Tibial nerve (tissue), 4 donors: ENCODE measurements around the gene SH3RF3. TPM values are rescaled to one million over a fixed set of nuclear protein-coding genes. Genes with fewer than 3 reads are reported as not detected.

Experiments used
- DNase-seq, 2 donors: peaks; one replicate each; pipeline ENCODE4 v3.0.0-alpha.2; 2019; ENCODE audit warnings: low spot score in 2 of 2
- H3K27ac ChIP-seq, 4 donors: fragments of 200-600 bp; sonication (generic) in 3 of 4; one replicate each; pipeline ENCODE4 v1.5.1; 2017 to 2019; ENCODE audit warnings: mild to moderate bottlenecking in 1 of 4
- H3K27me3 ChIP-seq, 2 donors: fragments of 200-600 bp; sonication (generic) in 1 of 2; one replicate each; pipeline versions ENCODE4 v1.5.1 to v1.6.0; 2017 to 2019
- H3K36me3 ChIP-seq, 3 donors: fragments of 200-600 bp; sonication (generic); one replicate each; pipeline ENCODE4 v1.5.1; 2018 to 2019
- H3K4me1 ChIP-seq, 4 donors: fragments of 200-600 bp; sonication (generic) in 3 of 4; one replicate each; pipeline ENCODE4 v1.5.1; 2017 to 2019
- H3K4me3 ChIP-seq, 4 donors: fragments of 200-600 bp; sonication (generic) in 3 of 4; one replicate each; pipeline ENCODE4 v1.5.1; 2017 to 2019; ENCODE audit warnings: mild to moderate bottlenecking in 1 of 4, moderate library complexity in 1 of 4
- H3K9me3 ChIP-seq, 4 donors: fragments of 200-600 bp; sonication (generic) in 3 of 4; one replicate each; pipeline ENCODE4 v1.5.1; 2017 to 2019
- CTCF ChIP-seq, 5 experiments: fragments of 200-600 bp in 3 of 5; fragments of 450-650 bp in 2 of 5; sonication (generic) in 3 of 5; IDR thresholded peaks; one replicate each; pipeline ENCODE4 v1.5.1; 2016 to 2019; ENCODE audit warnings: antibody characterized with exemption in 5 of 5, mild to moderate bottlenecking in 3 of 5, moderate library complexity in 2 of 5
- EP300 ChIP-seq, 2 donors: sonication (generic); formaldehyde crosslinking; IDR thresholded peaks; one replicate each; pipeline ENCODE4 v1.6.1; 2017; ENCODE audit warnings: antibody characterized with exemption in 2 of 2, mild to moderate bottlenecking in 1 of 2
- POLR2A ChIP-seq, 2 donors: fragments of 450-650 bp; IDR thresholded peaks; one replicate each; pipeline ENCODE4 v1.6.1; 2017; ENCODE audit warnings: antibody characterized with exemption in 2 of 2, mild to moderate bottlenecking in 2 of 2, moderate library complexity in 2 of 2
- WGBS, 2 donors: methylation state at CpG; one replicate each; pipeline ENCODE4 v1.1.5; 2018; 5-methylcytosine and 5-hydroxymethylcytosine counted together
- total RNA-seq, 4 donors: library from RNA; depleted of rRNA; stranded (reverse); fragments of >200 nt; gene quantifications; one replicate each; pipeline ENCODE4 v1.1.0, GENCODE V29; 2016

The SH3RF3 gene
- total RNA-seq, 4 donors from 2014 or later, result 6.9 to 18.0 (median 11.4) TPM

DNA sequence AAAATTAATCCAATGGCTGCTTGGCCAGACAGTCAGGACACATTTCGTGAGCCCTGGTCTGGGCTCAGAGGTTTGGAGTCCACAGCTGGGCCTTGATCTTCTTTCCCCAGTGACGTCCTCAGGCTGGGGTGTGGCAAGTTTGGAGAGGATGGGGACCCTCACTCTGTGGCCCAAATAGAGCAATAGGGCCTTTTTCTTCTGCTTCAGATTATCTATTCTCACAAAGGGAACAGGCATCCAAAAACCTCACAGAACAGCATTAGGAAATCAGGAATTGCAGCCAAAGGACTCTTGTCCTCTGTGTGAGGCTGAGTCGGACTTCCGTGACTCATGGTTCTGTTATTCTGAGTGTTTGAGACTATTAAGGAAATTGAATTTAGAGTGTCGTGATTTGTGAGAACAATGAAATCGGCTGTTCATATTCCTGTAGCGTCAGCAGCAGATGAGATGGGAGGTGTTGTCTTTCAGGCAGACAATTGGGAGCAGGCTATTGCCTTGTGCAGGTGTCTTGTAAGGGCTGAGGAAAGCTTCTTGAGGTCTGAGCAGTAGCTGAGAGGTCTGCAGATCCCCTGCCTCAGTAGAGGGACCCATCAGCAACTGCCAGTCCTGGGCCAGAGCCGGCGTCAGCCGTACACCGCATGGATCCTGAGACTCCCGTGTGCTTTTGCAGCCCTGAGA lies 113.8 kb downstream of the SH3RF3 start:
- H3K36me3 ChIP-seq, result no peaks in the 10 kb centered on the region
- WGBS, 2 donors, result 45 to 58% methylated on average over 12 of the region's 12 CpGs
- no peaks in the 10 kb centered on the region for H3K27me3 ChIP-seq
- no peak overlapping the region for H3K4me3 ChIP-seq
- H3K27ac ChIP-seq, result peak overlapping the region; percentile 37 to 91 (median 77)
- no peak for TF ChIP-seq POLR2A (IDR thresholded peaks at IDR 0.05)
- TF ChIP-seq EP300 (IDR thresholded peaks at IDR 0.05), result peak; percentile 20 to 74
- peaks cover 0 to 72% (median 31%) of the 10 kb centered on the region in 4 donors for H3K4me1 ChIP-seq
- no peaks in the 10 kb centered on the region for H3K9me3 ChIP-seq
- DNase-seq, result peak in 1 of 2 donors; percentile 69

DNA sequence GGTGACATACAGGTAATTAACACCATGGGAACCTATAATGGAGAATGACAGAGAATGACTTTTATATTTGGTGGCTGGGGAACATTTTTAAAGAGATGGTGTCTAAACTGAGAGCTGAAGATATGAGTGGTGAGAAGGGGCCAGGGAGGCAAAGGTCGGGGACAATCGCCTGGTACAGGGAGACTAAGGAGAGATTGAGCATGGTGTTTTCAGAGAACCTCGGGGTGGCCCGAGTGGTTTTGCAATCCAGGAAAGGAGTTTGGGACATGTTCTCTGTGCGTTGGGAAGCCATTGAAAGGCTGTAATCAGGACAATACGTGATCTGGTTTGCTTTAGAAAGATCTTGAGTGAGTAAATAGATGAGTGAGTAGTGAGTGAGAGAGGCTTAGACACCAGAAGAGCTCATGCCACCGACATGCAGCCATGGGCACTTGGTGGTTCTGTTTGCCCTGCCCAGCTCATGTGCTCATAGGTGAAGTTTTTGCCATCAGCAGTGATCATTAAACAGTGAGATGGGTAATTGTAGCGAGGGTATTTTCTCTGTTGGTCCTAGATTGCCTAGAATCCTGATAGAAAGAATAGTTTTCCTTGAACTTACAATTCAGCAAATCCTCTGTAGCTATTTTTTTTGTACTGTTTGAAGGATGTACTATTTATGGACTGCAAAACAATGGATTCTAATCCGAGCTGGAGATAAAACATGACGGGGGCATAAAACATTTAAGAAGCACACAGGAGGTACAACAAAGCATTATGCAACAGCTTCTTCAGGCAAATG lies 114.7 kb downstream of the SH3RF3 start:
- no peak for TF ChIP-seq CTCF (IDR thresholded peaks at IDR 0.05)
- no peak for TF ChIP-seq POLR2A (IDR thresholded peaks at IDR 0.05)
- TF ChIP-seq EP300 (IDR thresholded peaks at IDR 0.05), result no peak
- no peak overlapping the region for H3K4me3 ChIP-seq

DNA sequence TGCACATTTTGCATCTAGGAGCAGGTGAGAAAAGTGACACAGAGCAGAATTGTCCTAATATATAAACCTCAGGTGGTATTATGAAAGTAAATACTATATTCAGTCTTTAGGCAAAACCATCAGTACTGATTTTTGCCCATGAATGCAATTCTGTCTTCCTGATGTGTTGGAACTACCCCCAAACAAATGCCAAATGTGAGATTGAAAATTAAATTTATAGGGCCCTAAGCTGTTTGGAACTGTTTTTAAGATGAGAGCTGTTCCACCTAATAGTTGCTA lies 115.2 kb downstream of the SH3RF3 start:
- Histone ChIP-seq H3K9me3 (no peaks in the 10 kb centered on the region), H3K27me3 (no peaks in the 10 kb centered on the region), H3K4me1 (peaks cover 0 to 62% (median 25%) of the 10 kb centered on the region in 4 donors), H3K36me3 (no peaks in the 10 kb centered on the region), H3K4me3 (no peak overlapping the region), H3K27ac (peak overlapping the region in 1 of 4 donors; percentile 91)
- DNase-seq, result no peak
- TF ChIP-seq EP300 (IDR thresholded peaks at IDR 0.05), result no peak
- no peak for TF ChIP-seq CTCF (IDR thresholded peaks at IDR 0.05)
- no peak for TF ChIP-seq POLR2A (IDR thresholded peaks at IDR 0.05)

More for the DNA sequence above, 114.7 kb downstream of the SH3RF3 start:
- Histone ChIP-seq H3K9me3 (no peaks in the 10 kb centered on the region), H3K27me3 (no peaks in the 10 kb centered on the region), H3K36me3 (no peaks in the 10 kb centered on the region), H3K27ac (peak overlapping the region in 2 of 4 donors; percentile 79 to 91), H3K4me1 (peaks cover 0 to 67% (median 30%) of the 10 kb centered on the region in 4 donors)
- DNase-seq, result no peak
- 86 to 87% methylated on average over 10 of the region's 10 CpGs for WGBS, 2 donors

DNA sequence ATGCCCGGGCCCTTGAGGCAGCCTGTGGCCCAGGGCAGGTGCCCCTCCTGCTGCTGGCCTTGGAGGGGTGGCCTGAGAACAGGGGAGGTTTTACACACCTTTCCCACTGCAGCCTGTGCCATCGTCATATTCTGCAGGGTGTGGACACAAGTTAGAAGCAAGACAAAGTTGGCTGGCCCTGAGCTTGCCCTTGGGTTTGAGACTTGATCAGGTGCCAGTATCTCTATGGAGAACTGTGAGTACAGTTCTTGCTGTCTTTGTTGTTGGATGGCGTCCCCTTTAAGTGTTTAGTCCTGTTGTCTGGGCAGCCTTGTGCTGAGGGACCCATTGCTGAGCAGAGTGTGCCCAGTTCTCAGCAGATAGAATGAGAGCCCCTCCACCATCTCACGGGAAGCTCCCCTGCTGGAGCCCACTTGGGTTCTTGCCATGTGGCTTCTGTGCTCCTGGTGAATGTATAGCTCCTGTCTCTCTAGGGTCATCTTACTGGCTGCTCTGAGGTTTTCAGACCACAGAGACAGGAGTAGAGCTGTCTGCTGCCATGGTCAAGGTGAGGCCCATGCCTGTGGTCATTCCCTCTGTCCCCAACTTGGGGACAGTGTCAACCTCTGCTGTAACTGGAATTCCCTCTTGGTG lies 115.9 kb downstream of the SH3RF3 start:
- Histone ChIP-seq H3K36me3 (no peaks in the 10 kb centered on the region), H3K27ac (no peak overlapping the region), H3K9me3 (no peaks in the 10 kb centered on the region), H3K4me1 (peaks cover 0 to 56% (median 21%) of the 10 kb centered on the region in 4 donors), H3K27me3 (no peaks in the 10 kb centered on the region), H3K4me3 (no peak overlapping the region)
- TF ChIP-seq EP300 (IDR thresholded peaks at IDR 0.05) (no peak), POLR2A (IDR thresholded peaks at IDR 0.05) (no peak), CTCF (IDR thresholded peaks at IDR 0.05) (no peak)
- WGBS, 2 donors, result 69 to 78% methylated on average over 4 of the region's 4 CpGs
- no peak for DNase-seq

GRCh38 chr2:109246176-109246575 lies 117.2 kb downstream of the SH3RF3 start:
- H3K27ac ChIP-seq, result no peak overlapping the region
- WGBS, 2 donors, result 83 to 84% methylated on average over 10 of the region's 10 CpGs

More at GRCh38 chr2:109246176-109246575, 117.2 kb downstream of the SH3RF3 start:
- Histone ChIP-seq H3K27me3 (no peaks in the 10 kb centered on the region), H3K9me3 (no peaks in the 10 kb centered on the region), H3K36me3 (no peaks in the 10 kb centered on the region), H3K4me3 (no peak overlapping the region), H3K4me1 (peaks cover 0 to 48% (median 19%) of the 10 kb centered on the region in 4 donors)
- TF ChIP-seq EP300 (IDR thresholded peaks at IDR 0.05) (no peak), CTCF (IDR thresholded peaks at IDR 0.05) (no peak)
- no peak for DNase-seq
